Measurements from ENCODE around the gene INCA1. TPM values are rescaled to one million over a fixed set of nuclear protein-coding genes. Genes with fewer than 3 reads are reported as not detected.

INCA1 gene
- total RNA-seq, 1 experiment from 2014 or later, result 1.3 TPM

GRCh38 chr17:5034063-5034462 lies 36.7 kb upstream of the INCA1 start:
- Histone ChIP-seq H4K5ac (ENCODE audit: insufficient read length, low read depth, low read length) (no peak overlapping the region), H4K91ac (ENCODE audit: insufficient read length, low read depth, low read length) (no peak overlapping the region), H3K4ac (ENCODE audit: low read depth, low read length) (no peak overlapping the region), H4K20me1 (ENCODE audit: control insufficient read depth, insufficient read depth, insufficient read length) (no peaks in the 10 kb centered on the region), H3K27ac (ENCODE audit: insufficient read length, low read depth, low read length) (no peak overlapping the region), H3K18ac (ENCODE audit: insufficient read length, low read depth, low read length) (no peak overlapping the region), H2AK5ac (ENCODE audit: insufficient read length, low read length) (no peak overlapping the region), H3K56ac (ENCODE audit: insufficient read length, low read depth, low read length) (no peak overlapping the region), H2BK15ac (ENCODE audit: low read depth, low read length) (no peak overlapping the region), H3K4me1 (ENCODE audit: insufficient read depth, low read length) (no peaks in the 10 kb centered on the region), H2BK5ac (ENCODE audit: insufficient read length, low read length) (no peak overlapping the region), H3K4me2 (ENCODE audit: insufficient read depth, insufficient read length, low read length) (no peak overlapping the region), H3K79me1 (ENCODE audit: insufficient read depth, low read depth, low read length, poor library complexity, severe bottlenecking) (no peaks in the 10 kb centered on the region), H3K79me2 (ENCODE audit: insufficient read depth, low read length) (no peaks in the 10 kb centered on the region), H2BK120ac (ENCODE audit: low read depth, low read length, poor library complexity, severe bottlenecking) (no peak overlapping the region), H3K23ac (ENCODE audit: insufficient read length, low read depth, low read length) (no peak overlapping the region), H3T11ph (ENCODE audit: low read length) (no peak overlapping the region), H2BK12ac (ENCODE audit: insufficient read length, low read depth, low read length) (no peak overlapping the region), H3K14ac (ENCODE audit: insufficient read depth, low read length) (no peak overlapping the region), H3K27me3 (ENCODE audit: insufficient read depth, low read length) (peaks cover 2% of the 10 kb centered on the region; the same call in 1 of the 2 replicates), H3K23me2 (ENCODE audit: insufficient read length, low read depth, low read length, poor library complexity, severe bottlenecking) (no peaks in the 10 kb centered on the region), H3K9me3 (ENCODE audit: control insufficient read depth, low read depth, low read length) (no peaks in the 10 kb centered on the region), H3K9ac (ENCODE audit: extremely low read depth, insufficient read length, low read length) (no peak overlapping the region), H4K8ac (replicated peaks; ENCODE audit: insufficient read length, low read depth, low read length) (no peak overlapping the region), H2AFZ (ENCODE audit: low read length) (no peak overlapping the region), H2BK20ac (ENCODE audit: low read depth, low read length, poor library complexity, severe bottlenecking) (no peak overlapping the region)
- peak; percentile 28 for DNase-seq
- Mint-ChIP-seq H3K4me1 (peaks cover 0 to 3% of the 10 kb centered on the region in 2 experiments; a peak in 1 of 4 replicates), H3K4me3 (no peak overlapping the region), H3K27ac (no peak overlapping the region), H3K36me3 (ENCODE audit: insufficient read depth in 1 of 3, low read depth in 3 of 3) (no peaks in the 10 kb centered on the region), H3K27me3 (ENCODE audit: low read depth) (peaks cover 52% of the 10 kb centered on the region), H3K9me3 (no peaks in the 10 kb centered on the region)
- WGBS (ENCODE audit: extremely low coverage, insufficient read length, low lambda C conversion rate), result no CpG with 5 or more reads among the region's 5 CpGs
- TF ChIP-seq CTCF (conservative IDR thresholded peaks at IDR 0.05), result no peak

Measured in H9 (cell line).